HEK293 (cell line): Measurements from ENCODE around the gene PDK2.

Source experiments
- CTCF ChIA-PET: fragments of 350-600 bp; formaldehyde crosslinking; extraction: SDS; loops from one replicate; lab custom pipeline; 2021; ENCODE audit warnings: antibody characterized with exemption; lab: Yijun Ruan, JAX
- POLR2A ChIA-PET: fragments of 300-600 bp; formaldehyde crosslinking; extraction: SDS; loops from one replicate; lab custom pipeline; 2020; ENCODE audit warnings: antibody characterized with exemption, inconsistent platforms; lab: Yijun Ruan, JAX
- H3K27ac ChIP-seq: fragments of 200-500 bp; sonication (Bioruptor generic); 2 replicates; pipeline ENCODE4 v1.5.1; 2014; ENCODE audit warnings: low read depth, low read length, control low read depth, inconsistent platforms; ENCODE audit errors: extremely low read depth
- H3K36me3 ChIP-seq, 2 experiments: fragments of 200-500 bp in 1 of 2; sonication (Bioruptor generic) in 1 of 2; 1 replicate in 1 of 2; 2 replicates in 1 of 2; pipeline ENCODE4 v1.5.1; 2014 to 2017; ENCODE audit warnings: inconsistent platforms in 2 of 2, low read length in 2 of 2; ENCODE audit not compliant: control insufficient read depth in 2 of 2, insufficient read depth in 1 of 2
- H3K4me1 ChIP-seq: fragments of 200-500 bp; sonication (Bioruptor generic); 2 replicates; pipeline ENCODE4 v1.5.1; 2014; ENCODE audit warnings: mild to moderate bottlenecking, low read length, inconsistent platforms; ENCODE audit not compliant: control insufficient read depth, insufficient read depth
- H3K4me3 ChIP-seq: 2 replicates; pipeline ENCODE4 v1.5.1; 2011; ENCODE audit warnings: low read depth, mild to moderate bottlenecking, control low read depth, low read length, moderate library complexity
- H3K9me3 ChIP-seq: fragments of 200-500 bp; sonication (Bioruptor generic); 2 replicates; pipeline ENCODE4 v1.5.1; 2014; ENCODE audit warnings: low read depth, low read length, inconsistent platforms; ENCODE audit not compliant: control insufficient read depth, insufficient read depth
- GLIS2 ChIP-seq: fragments of 450-650 bp; formaldehyde crosslinking; IDR thresholded peaks from 2 replicates; pipeline ENCODE4 v1.5.1; 2016; ENCODE audit warnings: missing biosample characterization, missing genetic modification characterization
- HOXC10 ChIP-seq: sonication (generic); formaldehyde crosslinking; IDR thresholded peaks from 2 replicates; pipeline ENCODE4 v1.8.1; 2023; ENCODE audit warnings: mild to moderate bottlenecking, missing genetic modification reagents
- KLF16 ChIP-seq: fragments of 450-650 bp; formaldehyde crosslinking; IDR thresholded peaks from 2 replicates; pipeline ENCODE4 v1.5.1; 2017; ENCODE audit warnings: missing biosample characterization, missing genetic modification characterization
- OSR2 ChIP-seq: fragments of 450-650 bp; formaldehyde crosslinking; IDR thresholded peaks from 2 replicates; pipeline ENCODE4 v1.5.1; 2016; ENCODE audit warnings: missing biosample characterization, missing genetic modification characterization
- SP2 ChIP-seq: fragments of 450-650 bp; formaldehyde crosslinking; IDR thresholded peaks from 2 replicates; pipeline ENCODE4 v1.5.1; 2016; ENCODE audit warnings: missing biosample characterization, missing genetic modification characterization
- TRIM28 ChIP-seq: IDR thresholded peaks from 2 replicates; pipeline ENCODE4 v1.6.1; 2011; ENCODE audit warnings: low read length, control low read depth, borderline replicate concordance
- ZBTB20 ChIP-seq: fragments of 450-650 bp; formaldehyde crosslinking; IDR thresholded peaks from 2 replicates; pipeline ENCODE4 v1.5.1; 2016; ENCODE audit warnings: missing biosample characterization, missing genetic modification characterization
- ZBTB8A ChIP-seq: fragments of 450-650 bp; formaldehyde crosslinking; IDR thresholded peaks from 2 replicates; pipeline ENCODE4 v1.5.1; 2016; ENCODE audit warnings: missing biosample characterization, missing genetic modification characterization
- ZFP3 ChIP-seq: fragments of 450-650 bp; formaldehyde crosslinking; IDR thresholded peaks from 2 replicates; pipeline ENCODE4 v1.5.1; 2016; ENCODE audit warnings: low read depth, missing biosample characterization, missing genetic modification characterization
- ZNF266 ChIP-seq: fragments of 450-650 bp; formaldehyde crosslinking; IDR thresholded peaks from 2 replicates; pipeline ENCODE4 v1.5.1; 2016; ENCODE audit warnings: missing biosample characterization, missing genetic modification characterization, low read depth
- ZNF324 ChIP-seq: fragments of 450-650 bp; formaldehyde crosslinking; IDR thresholded peaks from 2 replicates; pipeline ENCODE4 v1.5.1; 2016; ENCODE audit warnings: missing biosample characterization, missing genetic modification characterization
- ZNF366 ChIP-seq: fragments of 450-650 bp; formaldehyde crosslinking; conservative IDR thresholded peaks from 2 replicates; pipeline ENCODE4 v1.5.1; 2016; ENCODE audit warnings: missing biosample characterization, missing genetic modification characterization
- ZNF37A ChIP-seq: fragments of 450-650 bp; IDR thresholded peaks from 2 replicates; pipeline ENCODE4 v1.5.1; 2018; ENCODE audit warnings: missing biosample characterization, missing genetic modification characterization
- ZNF426 ChIP-seq: fragments of 450-650 bp; formaldehyde crosslinking; IDR thresholded peaks from 2 replicates; pipeline ENCODE4 v1.5.1; 2017; ENCODE audit warnings: missing biosample characterization, missing genetic modification characterization, mild to moderate bottlenecking, inconsistent platforms, moderate library complexity
- ZNF473 ChIP-seq: fragments of 450-650 bp; formaldehyde crosslinking; IDR thresholded peaks from 2 replicates; pipeline ENCODE4 v1.5.1; 2017; ENCODE audit warnings: missing biosample characterization, missing genetic modification characterization
- ZNF501 ChIP-seq: fragments of 450-650 bp; formaldehyde crosslinking; IDR thresholded peaks from 2 replicates; pipeline ENCODE4 v1.5.1; 2016; ENCODE audit warnings: missing biosample characterization, missing genetic modification characterization
- ZNF596 ChIP-seq: fragments of 450-650 bp; IDR thresholded peaks from 2 replicates; pipeline ENCODE4 v1.5.0; 2018; ENCODE audit warnings: missing biosample characterization, mild to moderate bottlenecking, missing genetic modification characterization, moderate library complexity
- ZNF600 ChIP-seq: fragments of 450-650 bp; formaldehyde crosslinking; IDR thresholded peaks from 2 replicates; pipeline ENCODE4 v1.5.1; 2016; ENCODE audit warnings: missing biosample characterization, missing genetic modification characterization
- ZNF660 ChIP-seq: fragments of 450-650 bp; IDR thresholded peaks from 2 replicates; pipeline ENCODE4 v1.5.1; 2018; ENCODE audit warnings: missing biosample characterization, mild to moderate bottlenecking, missing genetic modification characterization
- ZNF707 ChIP-seq: fragments of 450-650 bp; formaldehyde crosslinking; IDR thresholded peaks from 2 replicates; pipeline ENCODE4 v1.5.1; 2016; ENCODE audit warnings: missing biosample characterization, missing genetic modification characterization
- ZNF76 ChIP-seq: fragments of 450-650 bp; formaldehyde crosslinking; IDR thresholded peaks from 2 replicates; pipeline ENCODE4; 2016; ENCODE audit warnings: low read depth, missing biosample characterization, missing genetic modification characterization, borderline replicate concordance
- ZNF768 ChIP-seq: fragments of 450-650 bp; formaldehyde crosslinking; IDR thresholded peaks from 2 replicates; pipeline ENCODE4 v1.5.1; 2018; ENCODE audit warnings: missing biosample characterization, mild to moderate bottlenecking, missing genetic modification characterization
- ZSCAN30 ChIP-seq: fragments of 450-650 bp; IDR thresholded peaks from 2 replicates; pipeline ENCODE4 v1.5.1; 2018; ENCODE audit warnings: missing biosample characterization, mild to moderate bottlenecking, missing genetic modification characterization, moderate library complexity
- TF ChIP-seq, protein P1 (sequence below): fragments of 450-650 bp; formaldehyde crosslinking; IDR thresholded peaks from 2 replicates; pipeline ENCODE4 v1.5.1; 2016; ENCODE audit warnings: missing biosample characterization, missing genetic modification characterization
- TF ChIP-seq, protein P2 (sequence below): fragments of 450-650 bp; formaldehyde crosslinking; IDR thresholded peaks from 2 replicates; pipeline ENCODE4 v1.5.1; 2016; ENCODE audit warnings: missing biosample characterization, missing genetic modification characterization
- TF ChIP-seq, protein P3 (sequence below): fragments of 450-650 bp; formaldehyde crosslinking; IDR thresholded peaks from 2 replicates; pipeline ENCODE4 v1.5.1; 2016; ENCODE audit warnings: missing biosample characterization, missing genetic modification characterization
- TF ChIP-seq, protein P4 (sequence below): fragments of 450-650 bp; formaldehyde crosslinking; IDR thresholded peaks from 2 replicates; pipeline ENCODE4 v1.5.1; 2016; ENCODE audit warnings: missing biosample characterization, missing genetic modification characterization

PDK2 gene

DNA sequence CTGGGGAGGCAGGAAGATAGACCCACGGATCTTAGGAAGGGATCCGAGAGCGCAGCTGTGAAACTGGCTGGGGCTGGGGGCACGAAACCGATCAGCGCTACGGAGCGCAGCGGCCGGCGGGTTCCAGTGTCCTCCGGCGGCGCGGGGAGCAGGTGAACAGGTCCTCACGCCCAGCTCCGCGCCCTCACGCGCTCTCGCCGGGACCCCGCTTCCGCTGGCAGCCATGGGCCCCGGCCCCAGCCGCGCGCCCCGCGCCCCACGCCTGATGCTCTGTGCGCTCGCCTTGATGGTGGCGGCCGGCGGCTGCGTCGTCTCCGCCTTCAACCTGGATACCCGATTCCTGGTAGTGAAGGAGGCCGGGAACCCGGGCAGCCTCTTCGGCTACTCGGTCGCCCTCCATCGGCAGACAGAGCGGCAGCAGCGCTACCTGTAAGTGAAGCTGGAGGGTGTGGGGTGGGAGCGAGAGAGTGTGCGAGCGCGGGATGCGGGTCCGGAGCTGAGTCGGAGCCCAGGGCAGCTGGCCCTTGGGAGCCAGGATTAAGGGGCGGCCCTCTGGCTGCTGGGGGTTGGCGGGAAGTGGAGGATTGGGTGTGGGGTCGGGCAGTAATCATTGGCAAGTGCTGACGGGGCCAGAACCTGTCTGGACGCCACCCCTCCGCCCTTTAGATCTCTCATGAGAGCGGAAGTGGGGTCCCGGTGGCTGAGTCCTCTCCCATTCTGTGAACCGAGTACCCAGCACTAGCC lies 38.8 kb upstream of the PDK2 start:
- CTCF ChIA-PET: interaction anchor here (0.9 to 6.2 kb wide), 18 partner anchors 9 to 489 kb away, joined by 3 to 74 read pairs (median 7); no protein-coding TSS in a partner anchor
- Histone ChIP-seq H3K36me3 (no peaks in the 10 kb centered on the region), H3K4me1 (peaks cover 10% of the 10 kb centered on the region), H3K27ac (peak overlapping the region; percentile 75), H3K9me3 (no peaks in the 10 kb centered on the region), H3K4me3 (peak overlapping the region; percentile 64)
- POLR2A ChIA-PET: interaction anchor here (0.5 to 2.7 kb wide), 11 partner anchors 8 to 582 kb away, joined by 3 to 13 read pairs (median 4); partner anchors contain the start of gene PDK2
- TF ChIP-seq ZNF266 (tag by site-specific recombination): no peak
- TF ChIP-seq ZNF596: 0 out of 2 replicates have a peak, but pooled peaks have one; percentile 15
- TF ChIP-seq ZNF660 (tag by site-specific recombination): peak; percentile 30; the same call in 1 of the 2 replicates
- TF ChIP-seq ZSCAN30 (tag by site-specific recombination): peak; percentile 43; the same call in 1 of the 2 replicates
- TF ChIP-seq GLIS2 (tag by site-specific recombination): peak; percentile 28; the same call in 1 of the 2 replicates
- TF ChIP-seq, protein P1, sequence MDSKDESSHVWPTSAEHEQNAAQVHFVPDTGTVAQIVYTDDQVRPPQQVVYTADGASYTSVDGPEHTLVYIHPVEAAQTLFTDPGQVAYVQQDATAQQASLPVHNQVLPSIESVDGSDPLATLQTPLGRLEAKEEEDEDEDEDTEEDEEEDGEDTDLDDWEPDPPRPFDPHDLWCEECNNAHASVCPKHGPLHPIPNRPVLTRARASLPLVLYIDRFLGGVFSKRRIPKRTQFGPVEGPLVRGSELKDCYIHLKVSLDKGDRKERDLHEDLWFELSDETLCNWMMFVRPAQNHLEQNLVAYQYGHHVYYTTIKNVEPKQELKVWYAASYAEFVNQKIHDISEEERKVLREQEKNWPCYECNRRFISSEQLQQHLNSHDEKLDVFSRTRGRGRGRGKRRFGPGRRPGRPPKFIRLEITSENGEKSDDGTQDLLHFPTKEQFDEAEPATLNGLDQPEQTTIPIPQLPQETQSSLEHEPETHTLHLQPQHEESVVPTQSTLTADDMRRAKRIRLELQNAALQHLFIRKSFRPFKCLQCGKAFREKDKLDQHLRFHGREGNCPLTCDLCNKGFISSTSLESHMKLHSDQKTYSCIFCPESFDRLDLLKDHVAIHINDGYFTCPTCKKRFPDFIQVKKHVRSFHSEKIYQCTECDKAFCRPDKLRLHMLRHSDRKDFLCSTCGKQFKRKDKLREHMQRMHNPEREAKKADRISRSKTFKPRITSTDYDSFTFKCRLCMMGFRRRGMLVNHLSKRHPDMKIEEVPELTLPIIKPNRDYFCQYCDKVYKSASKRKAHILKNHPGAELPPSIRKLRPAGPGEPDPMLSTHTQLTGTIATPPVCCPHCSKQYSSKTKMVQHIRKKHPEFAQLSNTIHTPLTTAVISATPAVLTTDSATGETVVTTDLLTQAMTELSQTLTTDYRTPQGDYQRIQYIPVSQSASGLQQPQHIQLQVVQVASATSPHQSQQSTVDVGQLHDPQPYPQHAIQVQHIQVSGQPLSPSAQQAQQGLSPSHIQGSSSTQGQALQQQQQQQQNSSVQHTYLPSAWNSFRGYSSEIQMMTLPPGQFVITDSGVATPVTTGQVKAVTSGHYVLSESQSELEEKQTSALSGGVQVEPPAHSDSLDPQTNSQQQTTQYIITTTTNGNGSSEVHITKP (tag by site-specific recombination): 0 out of 2 replicates have a peak, but pooled peaks have one; percentile 18
- 0 out of 2 replicates have a peak, but pooled peaks have one; percentile 16 for TF ChIP-seq ZNF76 (tag by site-specific recombination)
- TF ChIP-seq ZNF473 (tag by site-specific recombination): no peak
- peak; percentile 89 for TF ChIP-seq ZBTB20 (tag by site-specific recombination)
- TF ChIP-seq ZNF501 (tag by site-specific recombination): 0 out of 2 replicates have a peak, but pooled peaks have one; percentile 12
- TF ChIP-seq, protein P2, sequence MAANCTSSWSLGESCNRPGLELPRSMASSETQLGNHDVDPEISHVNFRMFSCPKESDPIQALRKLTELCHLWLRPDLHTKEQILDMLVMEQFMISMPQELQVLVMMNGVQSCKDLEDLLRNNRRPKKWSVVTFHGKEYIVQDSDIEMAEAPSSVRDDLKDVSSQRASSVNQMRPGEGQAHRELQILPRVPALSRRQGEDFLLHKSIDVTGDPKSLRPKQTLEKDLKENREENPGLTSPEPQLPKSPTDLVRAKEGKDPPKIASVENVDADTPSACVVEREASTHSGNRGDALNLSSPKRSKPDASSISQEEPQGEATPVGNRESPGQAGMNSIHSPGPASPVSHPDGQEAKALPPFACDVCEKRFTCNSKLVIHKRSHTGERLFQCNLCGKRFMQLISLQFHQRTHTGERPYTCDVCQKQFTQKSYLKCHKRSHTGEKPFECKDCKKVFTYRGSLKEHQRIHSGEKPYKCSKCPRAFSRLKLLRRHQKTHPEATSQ (tag by site-specific recombination): 0 out of 2 replicates have a peak, but pooled peaks have one; percentile 20
- no peak for TF ChIP-seq ZNF324 (tag by site-specific recombination)
- TF ChIP-seq ZFP3 (tag by site-specific recombination): no peak
- peak; percentile 21; the same call in 1 of the 2 replicates for TF ChIP-seq ZBTB8A (tag by site-specific recombination)
- TF ChIP-seq SP2 (tag by site-specific recombination): peak; percentile 45
- TF ChIP-seq ZNF768: 0 out of 2 replicates have a peak, but pooled peaks have one; percentile 6
- TF ChIP-seq, protein P3, sequence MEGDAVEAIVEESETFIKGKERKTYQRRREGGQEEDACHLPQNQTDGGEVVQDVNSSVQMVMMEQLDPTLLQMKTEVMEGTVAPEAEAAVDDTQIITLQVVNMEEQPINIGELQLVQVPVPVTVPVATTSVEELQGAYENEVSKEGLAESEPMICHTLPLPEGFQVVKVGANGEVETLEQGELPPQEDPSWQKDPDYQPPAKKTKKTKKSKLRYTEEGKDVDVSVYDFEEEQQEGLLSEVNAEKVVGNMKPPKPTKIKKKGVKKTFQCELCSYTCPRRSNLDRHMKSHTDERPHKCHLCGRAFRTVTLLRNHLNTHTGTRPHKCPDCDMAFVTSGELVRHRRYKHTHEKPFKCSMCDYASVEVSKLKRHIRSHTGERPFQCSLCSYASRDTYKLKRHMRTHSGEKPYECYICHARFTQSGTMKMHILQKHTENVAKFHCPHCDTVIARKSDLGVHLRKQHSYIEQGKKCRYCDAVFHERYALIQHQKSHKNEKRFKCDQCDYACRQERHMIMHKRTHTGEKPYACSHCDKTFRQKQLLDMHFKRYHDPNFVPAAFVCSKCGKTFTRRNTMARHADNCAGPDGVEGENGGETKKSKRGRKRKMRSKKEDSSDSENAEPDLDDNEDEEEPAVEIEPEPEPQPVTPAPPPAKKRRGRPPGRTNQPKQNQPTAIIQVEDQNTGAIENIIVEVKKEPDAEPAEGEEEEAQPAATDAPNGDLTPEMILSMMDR (tag by site-specific recombination): peak; percentile 60; the same call in 1 of the 2 replicates
- 0 out of 2 replicates have a peak, but pooled peaks have one; percentile 20 for TF ChIP-seq TRIM28
- TF ChIP-seq ZNF366 (tag by site-specific recombination): peak; percentile 85
- no peak for TF ChIP-seq KLF16 (tag by site-specific recombination)
- TF ChIP-seq HOXC10 (CRISPR knock-in tag): 0 out of 2 replicates have a peak, but pooled peaks have one; percentile 5
- no peak for TF ChIP-seq ZNF426 (tag by site-specific recombination)
- peak; percentile 46 for TF ChIP-seq OSR2 (tag by site-specific recombination)
- TF ChIP-seq ZNF600 (tag by site-specific recombination): peak; percentile 95
- TF ChIP-seq ZNF37A (tag by site-specific recombination): no peak
- TF ChIP-seq, protein P4, sequence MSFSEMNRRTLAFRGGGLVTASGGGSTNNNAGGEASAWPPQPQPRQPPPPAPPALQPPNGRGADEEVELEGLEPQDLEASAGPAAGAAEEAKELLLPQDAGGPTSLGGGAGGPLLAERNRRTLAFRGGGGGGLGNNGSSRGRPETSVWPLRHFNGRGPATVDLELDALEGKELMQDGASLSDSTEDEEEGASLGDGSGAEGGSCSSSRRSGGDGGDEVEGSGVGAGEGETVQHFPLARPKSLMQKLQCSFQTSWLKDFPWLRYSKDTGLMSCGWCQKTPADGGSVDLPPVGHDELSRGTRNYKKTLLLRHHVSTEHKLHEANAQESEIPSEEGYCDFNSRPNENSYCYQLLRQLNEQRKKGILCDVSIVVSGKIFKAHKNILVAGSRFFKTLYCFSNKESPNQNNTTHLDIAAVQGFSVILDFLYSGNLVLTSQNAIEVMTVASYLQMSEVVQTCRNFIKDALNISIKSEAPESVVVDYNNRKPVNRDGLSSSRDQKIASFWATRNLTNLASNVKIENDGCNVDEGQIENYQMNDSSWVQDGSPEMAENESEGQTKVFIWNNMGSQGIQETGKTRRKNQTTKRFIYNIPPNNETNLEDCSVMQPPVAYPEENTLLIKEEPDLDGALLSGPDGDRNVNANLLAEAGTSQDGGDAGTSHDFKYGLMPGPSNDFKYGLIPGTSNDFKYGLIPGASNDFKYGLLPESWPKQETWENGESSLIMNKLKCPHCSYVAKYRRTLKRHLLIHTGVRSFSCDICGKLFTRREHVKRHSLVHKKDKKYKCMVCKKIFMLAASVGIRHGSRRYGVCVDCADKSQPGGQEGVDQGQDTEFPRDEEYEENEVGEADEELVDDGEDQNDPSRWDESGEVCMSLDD (tag by site-specific recombination): peak; percentile 29; the same call in 1 of the 2 replicates
- TF ChIP-seq ZNF707 (tag by site-specific recombination): peak; percentile 99
